Rectal smooth muscle tissue (tissue), 1 donor: ENCODE results near the gene SERTAD2.

Experiments used
- H3K27ac ChIP-seq: one replicate; pipeline ENCODE4 v1.7.0; 2013; ENCODE audit warnings: low read depth, low read length, inconsistent platforms
- H3K27me3 ChIP-seq: one replicate; pipeline ENCODE4 v1.7.0; 2013; ENCODE audit warnings: low read length; ENCODE audit not compliant: control insufficient read depth, insufficient read depth
- H3K36me3 ChIP-seq: one replicate; pipeline ENCODE4 v1.7.0; 2013; ENCODE audit warnings: low read length; ENCODE audit not compliant: control insufficient read depth, insufficient read depth
- H3K4me1 ChIP-seq: one replicate; pipeline ENCODE4 v1.7.0; 2013; ENCODE audit warnings: low read length; ENCODE audit not compliant: control insufficient read depth, insufficient read depth
- H3K4me3 ChIP-seq: one replicate; pipeline ENCODE4 v1.7.0; 2013; ENCODE audit warnings: low read length
- H3K9ac ChIP-seq: one replicate; pipeline ENCODE4 v1.7.0; 2013; ENCODE audit warnings: low read length

SERTAD2 gene

DNA sequence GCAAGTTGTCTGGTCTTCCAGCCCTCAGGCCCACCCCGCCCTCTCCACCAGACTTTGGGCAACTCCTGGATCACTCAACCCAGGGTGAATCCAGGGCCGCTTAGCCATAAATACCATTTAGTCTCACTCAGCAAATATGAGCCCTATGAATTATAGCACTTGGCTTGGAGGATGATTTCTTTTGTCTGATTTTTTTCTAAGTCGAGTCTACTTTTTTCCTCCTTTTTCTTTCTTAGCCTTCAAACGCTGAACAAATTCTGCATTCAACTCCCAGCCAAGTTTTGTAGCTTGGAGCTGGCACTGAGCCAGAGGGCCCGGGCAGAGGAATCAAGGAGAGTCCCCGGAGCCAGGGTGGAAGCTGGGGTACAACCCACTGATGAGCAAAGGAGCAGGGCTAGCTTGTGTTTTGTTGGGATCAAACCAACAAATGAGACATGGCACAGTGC is 48.7 kb downstream of the SERTAD2 start:
- Histone ChIP-seq H3K4me1 (peaks cover 10% of the 10 kb centered on the region), H3K4me3 (no peak overlapping the region), H3K9ac (no peak overlapping the region), H3K36me3 (no peaks in the 10 kb centered on the region), H3K27me3 (no peaks in the 10 kb centered on the region), H3K27ac (no peak overlapping the region)

DNA sequence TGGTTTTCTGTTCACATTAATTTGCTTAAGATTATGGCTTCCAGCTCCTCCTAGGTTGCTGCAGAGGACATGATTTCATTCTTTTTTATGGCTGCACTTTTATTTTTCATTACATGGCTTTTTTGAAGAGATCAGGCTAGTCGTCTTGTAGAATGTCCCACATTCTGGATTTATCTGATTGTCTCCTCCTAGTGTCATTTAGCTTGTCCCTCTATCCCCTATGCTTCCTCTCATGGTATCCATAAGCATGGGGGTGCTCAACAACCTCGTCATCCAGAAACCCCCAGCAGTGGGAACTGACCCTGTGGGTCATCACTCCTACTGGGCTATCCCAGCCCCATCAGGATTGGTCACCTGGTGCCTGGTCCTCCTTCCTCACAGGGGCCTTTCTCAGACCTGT is 49.6 kb downstream of the SERTAD2 start:
- Histone ChIP-seq H3K9ac (no peak overlapping the region), H3K27ac (no peak overlapping the region), H3K27me3 (no peaks in the 10 kb centered on the region), H3K4me3 (no peak overlapping the region), H3K4me1 (peaks cover 10% of the 10 kb centered on the region), H3K36me3 (no peaks in the 10 kb centered on the region)

DNA sequence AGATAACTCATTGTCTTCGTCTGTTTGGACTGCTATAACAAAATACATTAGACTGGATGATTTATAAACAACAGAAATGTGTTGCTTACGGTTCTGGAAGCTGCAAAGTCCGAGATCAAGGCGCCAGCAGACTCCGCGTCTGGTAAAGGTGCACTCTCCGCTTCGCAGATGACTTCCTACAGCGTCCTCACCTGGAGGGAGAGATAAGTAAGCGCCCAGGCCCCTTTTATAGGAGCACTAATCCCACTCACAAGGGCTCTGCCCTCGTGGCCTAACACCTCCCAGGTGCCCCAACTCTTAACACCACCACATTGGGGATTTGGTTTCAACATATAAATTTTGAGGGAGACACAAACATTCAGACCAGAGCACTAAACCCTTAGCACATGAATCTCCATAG is 51.3 kb downstream of the SERTAD2 start:
- no peak overlapping the region for H3K4me3 ChIP-seq
- no peak overlapping the region for H3K27ac ChIP-seq
- no peaks in the 10 kb centered on the region for H3K36me3 ChIP-seq
- H3K27me3 ChIP-seq: no peaks in the 10 kb centered on the region
- H3K9ac ChIP-seq: no peak overlapping the region
- peaks cover 10% of the 10 kb centered on the region for H3K4me1 ChIP-seq

DNA sequence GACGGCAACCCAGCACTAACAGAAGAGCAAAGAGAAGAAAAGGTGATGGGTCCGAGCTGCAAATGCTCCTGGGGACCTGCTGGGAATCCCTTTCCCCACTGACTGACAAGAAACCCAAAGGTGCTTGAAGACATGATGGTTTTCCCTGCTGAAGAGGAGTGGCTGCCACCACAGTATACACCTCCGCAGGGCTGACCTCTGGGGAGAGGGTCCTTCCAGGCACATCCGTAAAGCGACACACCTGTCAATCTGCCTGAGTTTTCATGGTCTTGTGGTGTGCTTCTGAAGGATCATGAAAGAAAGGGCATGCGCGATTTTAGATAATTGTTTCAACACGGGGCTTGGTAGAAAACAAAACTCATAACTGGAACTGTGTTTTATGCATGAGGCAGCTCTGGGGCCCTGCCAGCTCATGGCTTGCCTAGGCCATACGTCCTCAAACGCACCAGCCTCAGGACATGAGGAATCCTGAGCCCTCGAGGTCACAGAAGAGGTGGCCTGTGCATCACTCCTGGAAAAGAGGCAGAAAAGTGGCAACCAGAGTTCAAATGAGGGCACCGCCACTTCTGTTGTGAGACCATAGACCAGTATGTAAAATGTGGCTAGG is 51.8 kb downstream of the SERTAD2 start:
- H3K27ac ChIP-seq: no peak overlapping the region
- H3K4me3 ChIP-seq: no peak overlapping the region
- H3K36me3 ChIP-seq: no peaks in the 10 kb centered on the region
- no peaks in the 10 kb centered on the region for H3K27me3 ChIP-seq
- H3K4me1 ChIP-seq: peaks cover 10% of the 10 kb centered on the region
- no peak overlapping the region for H3K9ac ChIP-seq

DNA sequence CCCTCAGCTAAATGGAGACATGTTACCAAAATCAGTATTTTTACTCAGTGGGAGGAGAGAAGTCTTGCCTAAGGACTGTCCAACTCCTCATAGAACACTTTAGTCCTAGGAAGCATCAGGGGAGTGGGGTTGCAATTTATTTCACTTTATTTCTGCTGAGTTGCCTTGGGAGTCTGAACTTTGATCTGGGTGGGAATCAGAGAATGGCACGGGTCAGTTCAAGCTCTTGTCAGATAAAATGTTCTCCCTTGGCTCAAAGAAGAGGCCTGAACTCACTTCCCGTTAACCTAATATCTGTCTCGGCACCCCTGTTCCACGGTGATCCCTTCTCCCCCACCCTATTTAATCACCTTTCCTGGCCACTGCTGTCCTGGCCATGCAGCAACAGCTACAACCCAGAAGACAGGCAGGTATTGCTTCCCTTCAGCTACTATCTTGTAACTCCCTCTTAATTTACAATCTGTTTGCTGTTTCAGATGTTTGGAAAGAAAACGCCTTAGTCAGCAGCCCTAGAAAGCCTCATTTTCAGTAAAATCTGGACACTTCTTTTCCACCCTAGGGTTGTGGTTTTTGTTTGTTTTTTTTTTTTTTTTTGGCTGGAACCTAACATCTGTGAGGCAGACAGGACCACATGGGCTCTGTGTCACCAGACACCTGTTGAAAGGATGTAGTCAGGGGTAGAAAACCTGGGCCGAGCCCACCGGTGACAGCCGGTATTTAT is 52.5 kb downstream of the SERTAD2 start:
- Histone ChIP-seq H3K9ac (no peak overlapping the region), H3K4me1 (peaks cover 10% of the 10 kb centered on the region), H3K4me3 (no peak overlapping the region), H3K27ac (no peak overlapping the region), H3K27me3 (no peaks in the 10 kb centered on the region), H3K36me3 (no peaks in the 10 kb centered on the region)

- H3K4me1 ChIP-seq: peaks cover under 1% of the 10 kb centered on the region
- no peak overlapping the region for H3K27ac ChIP-seq
- no peak overlapping the region for H3K9ac ChIP-seq
- no peaks in the 10 kb centered on the region for H3K36me3 ChIP-seq
- no peak overlapping the region for H3K4me3 ChIP-seq
- no peaks in the 10 kb centered on the region for H3K27me3 ChIP-seq
These were observed 54.2 kb downstream of the SERTAD2 start for GRCh38 chr2:64599469-64599868.

- Histone ChIP-seq H3K4me1 (no peaks in the 10 kb centered on the region), H3K4me3 (no peak overlapping the region), H3K36me3 (peaks cover 2% of the 10 kb centered on the region), H3K27ac (no peak overlapping the region), H3K9ac (no peak overlapping the region), H3K27me3 (no peaks in the 10 kb centered on the region)
These were observed 55.5 kb downstream of the SERTAD2 start for GRCh38 chr2:64598226-64598625.

GRCh38 chr2:64595397-64596176 is 58.1 kb downstream of the SERTAD2 start:
- no peak overlapping the region for H3K27ac ChIP-seq
- H3K36me3 ChIP-seq: peaks cover 10% of the 10 kb centered on the region
- no peaks in the 10 kb centered on the region for H3K27me3 ChIP-seq
- no peak overlapping the region for H3K9ac ChIP-seq
- no peak overlapping the region for H3K4me3 ChIP-seq
- no peaks in the 10 kb centered on the region for H3K4me1 ChIP-seq

DNA sequence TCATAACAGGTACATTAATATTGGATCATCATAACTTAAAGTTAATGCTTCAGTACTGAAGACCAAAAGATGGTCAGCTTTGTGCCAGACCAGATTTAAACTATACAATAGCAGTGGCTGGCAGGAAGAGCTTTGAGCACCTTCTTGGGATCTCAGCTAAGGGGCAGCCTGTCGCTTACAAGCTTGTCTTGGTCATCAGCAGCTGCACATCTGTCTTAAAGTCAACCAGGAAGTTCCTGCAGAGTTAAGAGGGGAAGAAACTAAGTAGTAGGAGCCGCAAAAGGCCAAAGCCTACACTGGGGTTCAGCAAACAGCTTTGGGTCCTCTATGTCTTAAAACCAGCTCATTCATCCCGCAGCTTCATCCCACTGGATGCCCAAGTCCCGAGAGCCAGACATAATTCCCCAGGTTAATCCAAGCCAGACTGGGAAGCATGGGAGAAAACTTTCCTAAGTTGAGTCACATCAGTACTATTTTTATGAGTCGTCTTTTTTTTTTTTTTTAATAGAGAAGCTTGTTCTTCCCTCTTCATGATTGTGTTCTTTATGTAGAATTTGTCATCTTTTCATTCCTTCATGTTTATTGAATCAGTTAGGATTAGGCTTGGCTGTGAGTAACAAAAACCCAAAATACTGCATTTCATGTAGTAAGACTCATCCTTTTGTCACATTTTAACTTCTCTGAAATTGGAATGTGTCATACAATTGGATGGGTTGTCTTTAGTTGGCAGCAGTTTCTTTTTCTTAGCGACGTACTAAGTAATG is 59.3 kb downstream of the SERTAD2 start:
- H3K27ac ChIP-seq: no peak overlapping the region
- no peaks in the 10 kb centered on the region for H3K4me1 ChIP-seq
- H3K27me3 ChIP-seq: no peaks in the 10 kb centered on the region
- H3K9ac ChIP-seq: no peak overlapping the region
- peaks cover 10% of the 10 kb centered on the region for H3K36me3 ChIP-seq
- H3K4me3 ChIP-seq: no peak overlapping the region

DNA sequence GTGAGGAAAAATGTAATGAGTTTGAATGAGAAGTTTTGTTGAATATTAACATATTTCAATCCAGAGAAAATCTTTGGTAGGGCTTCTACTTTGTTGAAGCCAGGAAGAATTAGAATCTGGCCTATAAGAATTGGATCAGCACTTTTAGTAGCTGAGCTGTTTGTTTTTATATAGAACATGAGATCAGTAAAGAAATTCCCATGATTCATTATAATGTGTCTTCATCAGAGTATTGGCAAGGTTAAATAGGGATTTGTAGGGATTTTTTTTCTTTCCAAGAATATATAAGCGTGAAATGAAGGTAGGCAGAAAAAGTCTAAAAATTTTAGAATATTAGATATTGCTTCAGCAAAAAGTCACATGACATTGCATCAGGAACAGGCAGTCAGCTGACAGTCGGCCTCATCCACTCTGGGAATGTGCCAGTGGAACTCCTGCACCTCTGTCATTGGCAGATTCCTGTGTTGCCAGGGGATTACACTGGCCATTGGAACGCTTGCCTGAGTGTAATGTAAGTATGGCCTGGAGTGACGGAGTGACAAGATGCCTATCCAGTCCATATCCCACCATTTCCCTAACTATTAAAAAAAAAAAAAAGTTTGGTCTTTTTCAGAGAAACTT is 60.6 kb downstream of the SERTAD2 start:
- Histone ChIP-seq H3K9ac (no peak overlapping the region), H3K36me3 (peaks cover 10% of the 10 kb centered on the region), H3K27ac (no peak overlapping the region), H3K27me3 (no peaks in the 10 kb centered on the region), H3K4me3 (no peak overlapping the region), H3K4me1 (no peaks in the 10 kb centered on the region)

DNA sequence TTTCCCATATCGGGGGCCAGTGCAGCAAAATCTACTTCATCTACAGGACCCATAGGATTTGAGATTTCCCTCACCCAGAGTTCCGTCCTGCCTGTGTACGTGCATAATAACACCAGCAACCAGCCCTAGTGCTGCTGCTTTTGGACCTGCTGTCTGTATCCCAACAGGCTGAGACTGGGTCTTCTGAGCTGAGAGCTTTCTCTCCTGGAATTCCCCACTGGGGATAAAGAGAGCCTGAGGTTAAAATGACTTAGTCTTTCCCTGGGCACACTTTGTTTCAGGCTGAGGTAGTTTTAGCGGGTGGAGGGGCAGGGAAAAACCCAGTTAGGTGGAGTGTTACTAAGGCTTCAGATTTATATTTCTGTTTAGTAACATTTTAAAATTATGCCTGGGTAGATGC is 62.5 kb downstream of the SERTAD2 start:
- Histone ChIP-seq H3K27ac (no peak overlapping the region), H3K36me3 (peaks cover 10% of the 10 kb centered on the region), H3K27me3 (no peaks in the 10 kb centered on the region), H3K4me3 (no peak overlapping the region), H3K4me1 (peaks cover 3% of the 10 kb centered on the region), H3K9ac (no peak overlapping the region)

DNA sequence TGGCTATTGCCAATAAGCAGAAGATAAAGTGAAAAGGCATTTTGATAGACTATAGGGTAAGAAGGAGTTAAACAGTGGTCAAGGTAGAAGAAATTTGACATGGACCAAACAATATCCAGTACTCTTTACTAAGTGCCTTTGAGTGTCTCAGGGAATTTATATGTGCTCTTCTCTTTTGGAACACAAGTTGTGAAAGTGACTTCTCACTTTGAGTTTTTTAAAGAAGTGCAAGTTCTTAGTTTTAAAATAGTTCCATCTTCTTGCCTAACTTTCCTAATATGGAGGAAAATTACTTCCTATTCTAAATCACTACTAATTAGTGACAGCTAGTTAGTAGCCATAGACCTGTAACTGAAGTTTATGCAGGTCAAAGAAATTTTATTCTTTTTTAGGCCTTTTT is 66.2 kb downstream of the SERTAD2 start:
- H3K4me1 ChIP-seq: peaks cover 3% of the 10 kb centered on the region
- no peak overlapping the region for H3K9ac ChIP-seq
- no peak overlapping the region for H3K4me3 ChIP-seq
- no peaks in the 10 kb centered on the region for H3K27me3 ChIP-seq
- no peak overlapping the region for H3K27ac ChIP-seq
- peaks cover 10% of the 10 kb centered on the region for H3K36me3 ChIP-seq
